HepG2 (cell line): ENCODE measurements around the gene NCBP3. TPM values are rescaled to one million over a fixed set of nuclear protein-coding genes. Genes with fewer than 3 reads are reported as not detected.
A peak's percentile ranks its signal among the peaks of the same experiment; 100 is the strongest.

Experiments
- CEBPG ChIP-seq: IDR thresholded peaks from 2 replicates; pipeline ENCODE4 v1.6.1; 2016
- EP300 ChIP-seq, 3 experiments: sonication (generic) in 1 of 3; formaldehyde crosslinking in 1 of 3; IDR thresholded peaks; 2 replicates each; pipeline versions ENCODE4 v1.5.1 to v1.6.1; 2011 to 2020; ENCODE audit warnings: low read depth in 2 of 3, low read length in 2 of 3, borderline replicate concordance in 1 of 3, improper control_type of control experiment in 1 of 3, mild to moderate bottlenecking in 1 of 3, missing genetic modification reagents in 1 of 3, moderate library complexity in 1 of 3
- ETV5 ChIP-seq: IDR thresholded peaks from 2 replicates; pipeline ENCODE4 v1.6.1; 2018; ENCODE audit warnings: missing biosample characterization, missing genetic modification reagents, inconsistent platforms, borderline replicate concordance
- GABPA ChIP-seq, 2 experiments: IDR thresholded peaks; 2 replicates each; pipeline ENCODE4 v1.6.1; 2011 to 2016; ENCODE audit warnings: low read depth in 2 of 2, low read length in 1 of 2, missing biosample characterization in 1 of 2, missing genetic modification characterization in 1 of 2
- GTF2F1 ChIP-seq: fragments of 150-350 bp; IDR thresholded peaks from 2 replicates; pipeline ENCODE4 v1.6.1; 2014; ENCODE audit warnings: low read length
- HIVEP1 ChIP-seq: sonication (generic); formaldehyde crosslinking; IDR thresholded peaks from 2 replicates; pipeline ENCODE4 v1.4.0; 2020; ENCODE audit warnings: mild to moderate bottlenecking, missing genetic modification reagents
- HNRNPH1 ChIP-seq: fragments of 200-400 bp; formaldehyde crosslinking; optimal IDR thresholded peaks from 2 replicates; pipeline ENCODE3; 2017; ENCODE audit warnings: mild to moderate bottlenecking, low read depth, low read length
- IRF2 ChIP-seq: IDR thresholded peaks from 2 replicates; pipeline ENCODE4 v1.6.1; 2018; ENCODE audit warnings: missing genetic modification reagents, missing compliant biosample characterization
- NBN ChIP-seq: fragments of 450-650 bp; conservative IDR thresholded peaks from 2 replicates; pipeline ENCODE4 v1.6.1; 2017
- NFRKB ChIP-seq: fragments of 450-650 bp; IDR thresholded peaks from 2 replicates; pipeline ENCODE4 v1.6.1; 2017
- NFYB ChIP-seq: sonication (generic); formaldehyde crosslinking; IDR thresholded peaks from 2 replicates; pipeline ENCODE4 v1.4.0; 2020; ENCODE audit warnings: missing genetic modification reagents
- SIN3B ChIP-seq: fragments of 150-350 bp; IDR thresholded peaks from 2 replicates; pipeline ENCODE4 v1.6.1; 2014; ENCODE audit warnings: low read length
- SOX13 ChIP-seq, 3 experiments: fragments of 450-650 bp in 1 of 3; sonication (generic) in 1 of 3; formaldehyde crosslinking in 1 of 3; IDR thresholded peaks in 2 of 3; conservative IDR thresholded peaks in 1 of 3; 2 replicates each; pipeline versions ENCODE4 v1.5.0 to v1.6.1; 2016 to 2020; ENCODE audit warnings: antibody characterized with exemption in 1 of 3, mild to moderate bottlenecking in 1 of 3, missing compliant biosample characterization in 1 of 3, missing genetic modification reagents in 1 of 3, moderate library complexity in 1 of 3
- TBX2 ChIP-seq: sonication (generic); formaldehyde crosslinking; IDR thresholded peaks from 2 replicates; pipeline ENCODE4 v1.5.0; 2020; ENCODE audit warnings: missing genetic modification reagents, mild to moderate bottlenecking, borderline replicate concordance
- TOPORS ChIP-seq: sonication (generic); formaldehyde crosslinking; IDR thresholded peaks from 2 replicates; pipeline ENCODE4 v1.8.0; 2023; ENCODE audit warnings: mild to moderate bottlenecking, missing genetic modification reagents
- ZNF264 ChIP-seq: sonication (generic); formaldehyde crosslinking; IDR thresholded peaks from 2 replicates; pipeline ENCODE4 v1.4.0; 2020; ENCODE audit warnings: missing genetic modification reagents
- ZNF468 ChIP-seq: sonication (generic); formaldehyde crosslinking; IDR thresholded peaks from 2 replicates; pipeline ENCODE4 v1.8.0; 2022; ENCODE audit warnings: mild to moderate bottlenecking, moderate library complexity, missing genetic modification reagents
- ZNF562 ChIP-seq: sonication (generic); formaldehyde crosslinking; IDR thresholded peaks from 2 replicates; pipeline ENCODE4 v1.8.0; 2022; ENCODE audit warnings: missing genetic modification reagents, borderline replicate concordance
- ZSCAN12 ChIP-seq: sonication (generic); formaldehyde crosslinking; IDR thresholded peaks from 2 replicates; pipeline ENCODE4 v1.9.0; 2021; ENCODE audit warnings: mild to moderate bottlenecking, missing genetic modification reagents
- polyA plus RNA-seq, 8 experiments: library from polyadenylated mRNA; depleted of rRNA in 3 of 8; stranded (reverse) in 7 of 8; unstranded in 1 of 8; fragments of >200 nt; fragmentation: Illumina TruSeq in 4 of 8; extraction: Trizol in 4 of 8; gene quantifications; 2 replicates each; pipeline versions ENCODE4 v1.2.1 to v1.2.3, GENCODE V29; 2011 to 2016; ENCODE audit warnings: low read depth in 4 of 8, missing spikeins in 1 of 8, mixed read lengths in 1 of 8; ENCODE audit not compliant: insufficient read depth in 1 of 8
- total RNA-seq, 5 experiments: library from RNA; depleted of rRNA; stranded (reverse); fragments of >200 nt; fragmentation: Illumina TruSeq; extraction: Trizol; gene quantifications; 2 replicates each; pipeline ENCODE4 v1.2.3, GENCODE V29; 2016; ENCODE audit warnings: low read depth in 1 of 5
- TF ChIP-seq, protein P1 (sequence below): sonication (generic); formaldehyde crosslinking; IDR thresholded peaks from 2 replicates; pipeline ENCODE4 v1.4.0; 2020; ENCODE audit warnings: mild to moderate bottlenecking, missing genetic modification reagents
- TF ChIP-seq, protein P2 (sequence below): sonication (generic); formaldehyde crosslinking; IDR thresholded peaks from 2 replicates; pipeline ENCODE4 v1.5.0; 2020; ENCODE audit warnings: mild to moderate bottlenecking, missing genetic modification reagents
- TF ChIP-seq, protein P3 (sequence below): sonication (generic); formaldehyde crosslinking; IDR thresholded peaks from 2 replicates; pipeline ENCODE4 v1.5.0; 2020; ENCODE audit warnings: missing genetic modification reagents
- TF ChIP-seq, protein P4 (sequence below): sonication (generic); formaldehyde crosslinking; IDR thresholded peaks from 2 replicates; pipeline ENCODE4 v1.5.0; 2020; ENCODE audit warnings: mild to moderate bottlenecking, low read depth, missing genetic modification reagents, borderline replicate concordance

The NCBP3 gene
- total and polyA plus RNA-seq, 2 of the 13 experiments (the other 11 are each of a cell fraction or from before 2014, with no cell fraction given): 19.5 to 24.8 TPM

DNA sequence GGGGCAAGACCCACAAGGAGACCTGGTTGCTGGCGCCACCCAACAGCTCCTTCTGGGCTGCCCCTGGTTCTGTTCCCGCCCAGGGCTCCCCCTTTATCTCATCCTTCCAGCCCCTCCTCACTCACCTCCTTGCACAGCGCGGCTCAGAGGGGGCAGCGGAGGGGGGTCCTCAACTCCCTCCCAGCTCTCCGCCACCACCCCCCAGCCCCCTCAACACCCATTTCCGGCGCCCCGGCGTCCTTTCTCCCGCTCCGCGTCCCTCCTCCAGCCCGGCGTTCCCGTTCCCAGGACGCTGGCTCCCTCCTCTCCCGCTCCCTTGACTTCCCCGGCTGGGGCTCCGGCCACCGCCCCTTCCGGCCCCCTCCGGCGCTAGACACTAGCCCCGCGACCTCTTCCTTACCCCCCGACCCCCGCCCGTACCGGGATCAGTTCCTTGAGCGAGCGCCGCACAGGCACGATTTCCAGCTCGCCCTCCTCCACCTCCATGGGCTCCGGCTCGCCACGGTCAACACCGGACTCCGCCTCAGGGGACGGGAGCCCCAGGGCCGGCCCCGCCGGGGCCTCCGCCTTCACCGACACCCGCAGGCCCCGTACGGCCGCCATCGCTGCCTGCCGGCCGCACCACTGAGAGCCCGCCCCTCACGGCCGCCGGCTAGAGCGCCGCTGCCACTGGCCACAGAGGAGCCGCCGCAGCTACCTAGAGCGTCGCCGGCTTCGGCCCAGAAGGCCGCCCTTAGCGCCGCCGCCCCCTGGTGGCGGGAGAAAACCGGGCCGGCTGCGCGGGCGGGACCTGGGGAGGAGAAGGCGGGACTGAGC lies at the start of gene NCBP3 (continued):
- TF ChIP-seq TBX2 (peak; percentile 71), HNRNPH1 (no peak), CEBPG (CRISPR knock-in tag) (no peak; the same call in 1 of the 2 replicates), HIVEP1 (peak; percentile 46; the same call in 1 of the 2 replicates), NFYB (CRISPR knock-in tag) (0 out of 2 replicates have a peak, but pooled peaks have one; percentile 18), ZNF468 (no peak), IRF2 (CRISPR knock-in tag) (peak; percentile 90), ETV5 (CRISPR knock-in tag) (peak; percentile 15; the same call in 1 of the 2 replicates), SIN3B (peak; percentile 58; the same call in 1 of the 2 replicates), GTF2F1 (no peak), ZSCAN12 (0 out of 2 replicates have a peak, but pooled peaks have one; percentile 45), GABPA (IDR thresholded peaks at IDR 0.05; ENCODE audit: low read depth, low read length) (peak; percentile 23; the same call in 1 of the 2 replicates), GABPA (CRISPR knock-in tag; IDR thresholded peaks at IDR 0.05; ENCODE audit: low read depth) (peak; percentile 61), ZNF562 (CRISPR knock-in tag) (no peak), NBN (no peak), EP300 (IDR thresholded peaks at IDR 0.05; ENCODE audit: low read depth in 2 of 2, low read length in 2 of 2) (peak in 1 of 2 experiments; percentile 26; a peak in 2 of 4 replicates), EP300 (CRISPR knock-in tag; IDR thresholded peaks at IDR 0.05; ENCODE audit: borderline replicate concordance) (peak; percentile 38; the same call in 1 of the 2 replicates), TOPORS (CRISPR knock-in tag) (peak; percentile 78), SOX13 (IDR thresholded peaks at IDR 0.05) (peak; percentile 13; the same call in 1 of the 2 replicates), SOX13 (CRISPR knock-in tag; conservative IDR thresholded peaks at IDR 0.05 in 1 of 2, IDR thresholded peaks at IDR 0.05 in 1 of 2) (peak in 1 of 2 experiments; percentile 37; a peak in 2 of 4 replicates), ZNF264 (CRISPR knock-in tag) (no peak), NFRKB (no peak)
- TF ChIP-seq, protein P1, sequence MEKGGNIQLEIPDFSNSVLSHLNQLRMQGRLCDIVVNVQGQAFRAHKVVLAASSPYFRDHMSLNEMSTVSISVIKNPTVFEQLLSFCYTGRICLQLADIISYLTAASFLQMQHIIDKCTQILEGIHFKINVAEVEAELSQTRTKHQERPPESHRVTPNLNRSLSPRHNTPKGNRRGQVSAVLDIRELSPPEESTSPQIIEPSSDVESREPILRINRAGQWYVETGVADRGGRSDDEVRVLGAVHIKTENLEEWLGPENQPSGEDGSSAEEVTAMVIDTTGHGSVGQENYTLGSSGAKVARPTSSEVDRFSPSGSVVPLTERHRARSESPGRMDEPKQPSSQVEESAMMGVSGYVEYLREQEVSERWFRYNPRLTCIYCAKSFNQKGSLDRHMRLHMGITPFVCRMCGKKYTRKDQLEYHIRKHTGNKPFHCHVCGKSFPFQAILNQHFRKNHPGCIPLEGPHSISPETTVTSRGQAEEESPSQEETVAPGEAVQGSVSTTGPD: no peak
- TF ChIP-seq, protein P2, sequence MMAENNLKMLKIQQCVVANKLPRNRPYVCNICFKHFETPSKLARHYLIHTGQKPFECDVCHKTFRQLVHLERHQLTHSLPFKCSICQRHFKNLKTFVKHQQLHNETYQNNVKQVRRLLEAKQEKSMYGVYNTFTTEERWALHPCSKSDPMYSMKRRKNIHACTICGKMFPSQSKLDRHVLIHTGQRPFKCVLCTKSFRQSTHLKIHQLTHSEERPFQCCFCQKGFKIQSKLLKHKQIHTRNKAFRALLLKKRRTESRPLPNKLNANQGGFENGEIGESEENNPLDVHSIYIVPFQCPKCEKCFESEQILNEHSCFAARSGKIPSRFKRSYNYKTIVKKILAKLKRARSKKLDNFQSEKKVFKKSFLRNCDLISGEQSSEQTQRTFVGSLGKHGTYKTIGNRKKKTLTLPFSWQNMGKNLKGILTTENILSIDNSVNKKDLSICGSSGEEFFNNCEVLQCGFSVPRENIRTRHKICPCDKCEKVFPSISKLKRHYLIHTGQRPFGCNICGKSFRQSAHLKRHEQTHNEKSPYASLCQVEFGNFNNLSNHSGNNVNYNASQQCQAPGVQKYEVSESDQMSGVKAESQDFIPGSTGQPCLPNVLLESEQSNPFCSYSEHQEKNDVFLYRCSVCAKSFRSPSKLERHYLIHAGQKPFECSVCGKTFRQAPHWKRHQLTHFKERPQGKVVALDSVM (CRISPR knock-in tag): peak; percentile 73; the same call in 1 of the 2 replicates
- TF ChIP-seq, protein P3, sequence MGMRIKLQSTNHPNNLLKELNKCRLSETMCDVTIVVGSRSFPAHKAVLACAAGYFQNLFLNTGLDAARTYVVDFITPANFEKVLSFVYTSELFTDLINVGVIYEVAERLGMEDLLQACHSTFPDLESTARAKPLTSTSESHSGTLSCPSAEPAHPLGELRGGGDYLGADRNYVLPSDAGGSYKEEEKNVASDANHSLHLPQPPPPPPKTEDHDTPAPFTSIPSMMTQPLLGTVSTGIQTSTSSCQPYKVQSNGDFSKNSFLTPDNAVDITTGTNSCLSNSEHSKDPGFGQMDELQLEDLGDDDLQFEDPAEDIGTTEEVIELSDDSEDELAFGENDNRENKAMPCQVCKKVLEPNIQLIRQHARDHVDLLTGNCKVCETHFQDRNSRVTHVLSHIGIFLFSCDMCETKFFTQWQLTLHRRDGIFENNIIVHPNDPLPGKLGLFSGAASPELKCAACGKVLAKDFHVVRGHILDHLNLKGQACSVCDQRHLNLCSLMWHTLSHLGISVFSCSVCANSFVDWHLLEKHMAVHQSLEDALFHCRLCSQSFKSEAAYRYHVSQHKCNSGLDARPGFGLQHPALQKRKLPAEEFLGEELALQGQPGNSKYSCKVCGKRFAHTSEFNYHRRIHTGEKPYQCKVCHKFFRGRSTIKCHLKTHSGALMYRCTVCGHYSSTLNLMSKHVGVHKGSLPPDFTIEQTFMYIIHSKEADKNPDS (CRISPR knock-in tag): no peak
- TF ChIP-seq, protein P4, sequence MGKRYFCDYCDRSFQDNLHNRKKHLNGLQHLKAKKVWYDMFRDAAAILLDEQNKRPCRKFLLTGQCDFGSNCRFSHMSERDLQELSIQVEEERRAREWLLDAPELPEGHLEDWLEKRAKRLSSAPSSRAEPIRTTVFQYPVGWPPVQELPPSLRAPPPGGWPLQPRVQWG (CRISPR knock-in tag): no peak
